ENCODE data around the gene BTBD7. TPM values are rescaled to one million over a fixed set of nuclear protein-coding genes. Genes with fewer than 3 reads are reported as not detected.
A peak's percentile ranks its signal among the peaks of the same experiment; 100 is the strongest.

The BTBD7 gene
- total and polyA plus RNA-seq, 8 donors, result 6.3 to 21.6 (median 13.8) TPM

- ATAC-seq, result peak in 1 of 4 donors; percentile 38
- H3K27me3 ChIP-seq, result no peaks in the 10 kb centered on the region
- intact Hi-C loops (cut with DNase I), result no loop called here
- DNase-seq, result no peak
- peaks cover 0 to 8% (median 8%) of the 10 kb centered on the region in 3 donors for H3K4me1 ChIP-seq
- H3K27ac ChIP-seq, result no peak overlapping the region
- H3K4me3 ChIP-seq, result no peak overlapping the region
- no peaks in the 10 kb centered on the region for H3K9me3 ChIP-seq
- 50 to 60% methylated on average over 7 of the region's 7 CpGs for WGBS, 2 donors
- FAIRE-seq, result no peak
- H3K36me3 ChIP-seq, result no peaks in the 10 kb centered on the region
- TF ChIP-seq CTCF (IDR thresholded peaks at IDR 0.05), result no peak
Observed at GRCh38 chr14:93201155-93201704, 131.6 kb downstream of the BTBD7 start.

GRCh38 chr14:93200553-93200952 lies 132.3 kb downstream of the BTBD7 start:
- Histone ChIP-seq H3K27ac (no peak overlapping the region), H3K4me3 (no peak overlapping the region), H3K9me3 (no peaks in the 10 kb centered on the region), H3K27me3 (no peaks in the 10 kb centered on the region), H3K4me1 (peaks cover 0 to 4% (median 1%) of the 10 kb centered on the region in 3 donors), H3K36me3 (no peaks in the 10 kb centered on the region)
- no peak for TF ChIP-seq CTCF (IDR thresholded peaks at IDR 0.05)
- intact Hi-C loops (cut with DNase I), result no loop called here
- ATAC-seq (no peak), DNase-seq (no peak), FAIRE-seq (no peak)
- 87 to 90% methylated on average over 5 of the region's 5 CpGs for WGBS, 2 donors

GRCh38 chr14:93199031-93199430 lies 133.8 kb downstream of the BTBD7 start:
- Histone ChIP-seq H3K4me3 (no peak overlapping the region), H3K36me3 (no peaks in the 10 kb centered on the region), H3K9me3 (no peaks in the 10 kb centered on the region), H3K27me3 (no peaks in the 10 kb centered on the region), H3K4me1 (no peaks in the 10 kb centered on the region), H3K27ac (no peak overlapping the region)
- ATAC-seq (no peak), FAIRE-seq (no peak), DNase-seq (no peak)
- TF ChIP-seq CTCF (IDR thresholded peaks at IDR 0.05), result no peak
- intact Hi-C loops (cut with DNase I), result no loop called here
- 91 to 98% methylated on average over 4 of the region's 4 CpGs for WGBS, 2 donors

- DNase-seq (no peak), FAIRE-seq (no peak), ATAC-seq (no peak)
- Histone ChIP-seq H3K36me3 (no peaks in the 10 kb centered on the region), H3K9me3 (no peaks in the 10 kb centered on the region), H3K4me3 (no peak overlapping the region), H3K4me1 (no peaks in the 10 kb centered on the region), H3K27ac (no peak overlapping the region), H3K27me3 (no peaks in the 10 kb centered on the region)
- intact Hi-C loops (cut with DNase I), result no loop called here
- no peak for TF ChIP-seq CTCF (IDR thresholded peaks at IDR 0.05)
- 87 to 100% methylated on average over 1 of the region's 1 CpG for WGBS, 2 donors
Observed at GRCh38 chr14:93195316-93195999, 137.4 kb downstream of the BTBD7 start.

Other genes with a start within 250 kb of the BTBD7 start
- 10 to 100 TPM; 31.0 to 38.3 (median 34.5) TPM for gene ITPK1, start 217.1 kb downstream of the BTBD7 start, total RNA-seq
- 10 to 100 TPM; 23.2 to 30.4 TPM for gene ITPK1, start 217.1 kb downstream of the BTBD7 start, polyA plus RNA-seq
- gene MOAP1, start 148.1 kb downstream of the BTBD7 start, total RNA-seq, result 10 to 100 TPM in 3 of 6 donors, 1 to 10 TPM in 3; 7.9 to 12.6 (median 10.1) TPM
- gene MOAP1, start 148.1 kb downstream of the BTBD7 start, polyA plus RNA-seq, result 10 to 100 TPM in 1 of 2 donors, 1 to 10 TPM in 1; 8.3 to 21.4 TPM
- gene LYSET, start 147.7 kb downstream of the BTBD7 start, total RNA-seq, result 10 to 100 TPM in 2 of 6 donors, 1 to 10 TPM in 4; 6.1 to 16.6 (median 9.2) TPM
- gene LYSET, start 147.7 kb downstream of the BTBD7 start, polyA plus RNA-seq, result 10 to 100 TPM in 1 of 2 donors, 1 to 10 TPM in 1; 8.7 to 21.2 TPM
- 1 to 10 TPM; 4.6 to 7.6 (median 5.7) TPM for gene GON7, start 126.0 kb downstream of the BTBD7 start, total RNA-seq
- gene GON7, start 126.0 kb downstream of the BTBD7 start, polyA plus RNA-seq, result 10 to 100 TPM in 1 of 2 donors, 1 to 10 TPM in 1; 9.7 to 14.9 TPM
- gene UBR7, start 125.8 kb downstream of the BTBD7 start, total RNA-seq, result 10 to 100 TPM; 10.9 to 17.6 (median 12.0) TPM
- 10 to 100 TPM in 1 of 2 donors, 1 to 10 TPM in 1; 5.5 to 10.1 TPM for gene UBR7, start 125.8 kb downstream of the BTBD7 start, polyA plus RNA-seq
- not detected for gene COX8C, start 14.1 kb upstream of the BTBD7 start, total RNA-seq
- gene COX8C, start 14.1 kb upstream of the BTBD7 start, polyA plus RNA-seq, result not detected
- 1 to 10 TPM; 1.2 to 2.4 (median 1.5) TPM for gene UNC79, start 97.9 kb upstream of the BTBD7 start, total RNA-seq
- 1 to 10 TPM; 1.8 to 3.8 TPM for gene UNC79, start 97.9 kb upstream of the BTBD7 start, polyA plus RNA-seq

Measured in pancreas (tissue), 10 donors.